WTC11 (cell line): ENCODE measurements around the gene MET.
"Not testable (repeated sequence)": the region's sequence is repeated elsewhere in the genome, so short reads cannot be mapped to it uniquely, and the experiment has no call there.

Source experiments
- CBFB ChIP-seq: sonication (generic); formaldehyde crosslinking; IDR thresholded peaks from 2 replicates; pipeline ENCODE4 v1.8.1; 2022; ENCODE audit warnings: mild to moderate bottlenecking, low read depth, missing genetic modification reagents
- CTCF ChIP-seq: fragments of 200-600 bp; IDR thresholded peaks from 2 replicates; pipeline ENCODE4 v1.8.0; 2022; ENCODE audit warnings: antibody characterized with exemption
- E2F4 ChIP-seq: sonication (generic); formaldehyde crosslinking; IDR thresholded peaks from 2 replicates; pipeline ENCODE4 v1.8.1; 2022; ENCODE audit warnings: low read depth, mild to moderate bottlenecking, moderate library complexity, missing genetic modification reagents, borderline replicate concordance
- ETV6 ChIP-seq: sonication (generic); formaldehyde crosslinking; IDR thresholded peaks from 2 replicates; pipeline ENCODE4 v1.8.1; 2022; ENCODE audit warnings: mild to moderate bottlenecking, missing genetic modification reagents
- JUN ChIP-seq: sonication (generic); formaldehyde crosslinking; IDR thresholded peaks from 2 replicates; pipeline ENCODE4 v1.8.0; 2023; ENCODE audit warnings: mild to moderate bottlenecking, missing genetic modification reagents
- KAT7 ChIP-seq: sonication (generic); formaldehyde crosslinking; IDR thresholded peaks from 2 replicates; pipeline ENCODE4 v1.8.1; 2023; ENCODE audit warnings: missing genetic modification reagents, mild to moderate bottlenecking, borderline replicate concordance
- TEAD4 ChIP-seq: sonication (generic); formaldehyde crosslinking; IDR thresholded peaks from 2 replicates; pipeline ENCODE4 v1.8.0; 2022; ENCODE audit warnings: mild to moderate bottlenecking, missing genetic modification reagents

GRCh38 chr7:116659248-116659647 lies 12.7 kb upstream of the MET start:
- TF ChIP-seq KAT7 (CRISPR knock-in tag); CTCF; JUN; TEAD4 (CRISPR knock-in tag); E2F4 (CRISPR knock-in tag); ETV6 (CRISPR knock-in tag); CBFB (CRISPR knock-in tag): not testable (repeated sequence)
